Posterior vena cava (tissue), 2 donors: ENCODE measurements around the gene SASH3. TPM values are rescaled to one million over a fixed set of nuclear protein-coding genes. Genes with fewer than 3 reads are reported as not detected.
A peak's percentile ranks its signal among the peaks of the same experiment; 100 is the strongest.
"Not testable (repeated sequence)": the region's sequence is repeated elsewhere in the genome, so short reads cannot be mapped to it uniquely, and the experiment has no call there.

Source experiments
- DNase-seq: peaks from one replicate; pipeline ENCODE4 v3.0.0-alpha.2; 2020; ENCODE audit warnings: low spot score
- intact Hi-C, 2 donors: fragments of 100-400 bp; cut with DNase I; formaldehyde crosslinking; loops; one replicate each; pipeline versions ENCODE4 v1.14.1 to v1.14.2; 2022 to 2023
- long read RNA-seq, 2 donors: library from polyadenylated mRNA; unstranded; transcript quantifications; one replicate each; pipeline ENCODE4 v2.0.0, GENCODE V29; 2020 to 2021
- total RNA-seq, 2 donors: library from RNA; stranded (reverse); fragmentation: NEBNext Ultra II Directional; extraction: Animal tissue kit (Norgen Biotek cat#: 25700); gene quantifications; one replicate each; pipeline ENCODE4 v1.2.1, GENCODE V29; 2021
- donor health status: DM: yes; HTN: yes; CAD: no.
- donor health status: DM: yes; HTN: yes; CAD: no.

The SASH3 gene
- total RNA-seq: 10 to 100 TPM; 11.6 to 18.5 TPM
- long read RNA-seq, donor 1, partial matches to known transcripts: 0 of 2 reads
- long read RNA-seq, donor 1, other reads (novel, unspliced or antisense): 0 of 2 reads
- long read RNA-seq, donor 2, partial matches to known transcripts: 0 of 4 reads
- long read RNA-seq, donor 2, other reads (novel, unspliced or antisense): 0 of 4 reads

DNA sequence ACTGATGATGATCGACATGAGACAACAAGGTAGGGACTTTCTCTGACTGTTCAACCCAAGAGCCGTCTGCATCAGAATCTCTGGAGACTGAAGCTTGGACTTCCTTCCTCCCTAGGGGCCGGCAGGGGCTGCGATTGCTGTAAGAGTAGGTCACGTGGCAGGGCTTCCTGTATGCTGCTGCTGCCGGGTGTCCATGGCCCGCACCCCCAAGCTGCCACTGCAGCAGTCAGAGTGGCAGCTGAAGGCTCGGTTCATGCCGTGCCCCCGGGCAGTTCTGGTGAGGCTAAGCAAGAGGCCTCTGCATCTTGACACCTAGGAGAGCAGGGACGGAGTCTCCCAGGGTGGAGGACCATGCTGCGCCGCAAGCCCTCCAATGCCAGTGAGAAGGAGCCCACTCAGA lies at the start of gene SASH3:
Gene SASH3 (plus strand): TSS at position 203 of the 400 bp plus-strand sequence. CDS start 149 bp downstream, at position 352.
- intact Hi-C loops: no loop called here
- DNase-seq: peak; percentile 88

DNA sequence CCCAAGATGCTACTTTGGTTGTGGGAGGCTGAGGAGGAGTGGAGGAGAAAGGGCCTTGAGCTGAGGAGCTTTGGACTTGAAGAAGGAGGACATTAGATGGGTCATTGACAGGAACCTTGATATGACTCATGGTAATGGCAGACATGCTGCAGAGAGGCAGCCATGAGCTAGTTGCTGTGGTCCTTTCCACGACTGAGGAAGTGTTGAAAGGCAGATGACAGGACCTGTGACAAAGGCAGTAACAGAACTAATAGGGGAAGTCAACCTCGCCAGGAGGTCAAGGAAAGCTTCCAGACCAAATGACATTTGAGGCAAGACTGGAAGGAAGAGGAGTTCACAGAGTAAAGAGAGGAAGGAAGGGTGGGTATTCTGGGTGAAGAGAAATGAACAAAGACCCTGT lies 48.5 kb upstream of the SASH3 start:
- DNase-seq: no peak
- intact Hi-C loops: no loop called here

DNA sequence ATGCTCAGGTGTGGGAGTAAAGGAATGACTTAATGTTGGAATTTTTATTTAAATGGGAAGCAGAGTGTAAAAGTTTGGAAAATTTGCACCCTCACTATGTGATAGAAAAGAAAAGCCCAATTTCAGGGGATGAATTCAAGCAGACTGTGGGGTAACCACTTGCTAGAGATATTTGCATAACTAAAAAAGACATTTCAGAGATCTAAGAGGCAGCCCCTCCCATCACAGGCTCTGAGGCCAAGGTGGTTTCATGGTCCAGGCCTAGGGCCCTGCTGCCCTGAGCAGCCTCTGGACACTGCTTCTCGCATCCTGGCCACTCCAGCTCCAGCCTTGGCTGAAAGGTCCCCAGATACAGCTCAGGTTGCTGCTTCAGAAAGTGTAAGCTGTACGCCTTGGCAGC lies 46.9 kb upstream of the SASH3 start:
- no peak for DNase-seq

DNA sequence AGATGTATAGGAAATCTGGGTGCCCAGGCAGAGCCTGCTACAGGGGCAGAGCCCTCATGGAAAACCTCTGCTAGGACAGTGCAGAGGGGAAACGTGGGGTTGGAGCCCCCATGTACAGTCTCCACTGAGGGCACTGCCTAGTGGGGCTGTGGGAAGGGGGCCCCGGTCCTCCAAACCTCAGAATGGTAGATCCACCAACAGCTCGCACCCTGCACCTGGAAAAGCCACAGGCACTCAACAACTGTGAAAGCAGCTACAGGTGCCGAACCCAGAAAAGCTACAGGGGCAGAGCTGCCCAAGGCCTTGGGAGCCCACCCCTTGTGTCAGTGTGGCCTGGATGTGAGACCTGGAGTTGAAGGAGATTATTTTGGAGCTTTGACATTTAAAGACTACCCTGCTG lies 46.4 kb upstream of the SASH3 start:
- no peak for DNase-seq
- intact Hi-C loops: no loop called here

More for the DNA sequence above, 46.9 kb upstream of the SASH3 start:
- intact Hi-C loops: no loop called here

DNA sequence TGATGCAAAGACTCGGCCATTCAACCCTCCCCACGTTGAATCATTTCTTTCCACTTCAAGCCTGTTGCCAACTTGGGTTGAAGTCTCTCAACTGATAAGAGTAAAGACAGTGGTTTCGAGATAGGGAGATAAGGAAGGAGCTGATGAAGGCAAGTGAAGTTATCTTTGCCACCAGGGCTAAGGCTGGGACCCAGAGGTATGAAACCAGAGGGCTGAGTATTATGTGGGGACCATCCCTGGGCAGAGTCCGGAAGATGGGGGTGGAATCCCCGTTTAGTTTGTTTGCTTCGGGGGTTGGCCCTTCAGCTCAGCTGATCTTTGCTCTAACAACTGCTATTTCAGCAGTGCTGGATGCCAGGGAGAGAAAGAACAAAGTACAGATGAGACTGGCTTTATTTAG lies 43.3 kb upstream of the SASH3 start:
- intact Hi-C loops: no loop called here
- no peak for DNase-seq

DNA sequence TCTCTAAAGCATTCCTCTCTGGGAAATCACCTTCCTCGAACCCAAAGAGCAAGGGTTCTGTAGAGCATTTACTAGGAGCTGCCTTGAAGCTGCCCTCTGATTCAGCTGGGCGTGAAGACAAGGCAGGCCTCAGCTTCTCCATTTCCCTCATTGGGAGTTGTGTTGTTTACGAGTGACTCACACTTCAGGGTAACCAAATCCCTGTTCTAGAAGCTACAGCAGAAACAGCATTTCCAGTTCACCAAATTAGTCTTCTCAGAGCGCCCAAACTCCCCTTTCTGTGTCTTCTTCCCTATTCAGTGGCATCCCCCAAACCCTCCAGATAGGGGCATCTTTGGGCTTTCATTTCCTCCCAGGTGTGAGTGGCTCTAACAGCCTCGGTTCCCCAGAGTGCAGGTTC lies 41.8 kb upstream of the SASH3 start:
- intact Hi-C loops: no loop called here
- peak; percentile 67 for DNase-seq

DNA sequence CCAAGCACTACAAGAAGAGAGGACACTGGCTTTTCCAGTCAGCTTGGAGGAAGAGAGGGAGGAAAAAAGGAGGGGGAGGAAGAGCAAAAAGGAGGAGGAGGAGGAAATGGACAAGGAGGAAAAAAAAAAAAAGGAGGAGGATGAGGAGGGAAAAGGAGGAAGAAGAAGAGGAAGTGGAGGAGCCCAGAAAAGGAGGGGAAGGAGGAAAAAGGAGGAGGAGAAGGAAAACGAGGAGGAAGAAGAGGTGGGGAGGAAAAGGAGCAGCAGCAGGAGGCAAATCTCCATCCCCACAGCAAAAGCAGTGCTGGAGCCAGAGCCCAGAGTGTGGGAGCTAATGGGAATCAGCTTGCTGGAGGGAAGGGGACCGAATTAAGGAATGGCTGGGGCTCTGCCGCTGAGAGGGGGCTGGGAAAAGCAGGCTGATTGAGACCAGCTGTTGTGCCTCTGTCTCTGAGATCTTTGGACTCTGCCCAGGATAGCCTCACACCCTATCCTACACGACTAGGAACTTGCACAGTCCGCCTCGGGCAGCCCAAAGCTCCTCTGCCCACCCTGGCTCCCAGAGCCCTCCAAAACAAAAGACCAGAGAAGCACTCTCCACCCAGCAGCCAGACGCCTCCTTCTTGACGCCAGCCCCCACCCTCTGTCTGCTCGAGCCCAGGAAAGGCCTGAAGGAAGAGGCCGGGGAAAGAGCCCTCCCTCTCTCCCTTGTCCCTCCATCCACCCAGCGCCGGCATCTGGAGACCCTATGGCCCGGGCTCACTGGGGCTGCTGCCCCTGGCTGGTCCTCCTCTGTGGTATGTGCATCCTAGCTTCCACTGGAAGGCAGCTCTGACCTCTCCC lies 41.1 kb upstream of the SASH3 start, which contains the start of gene XPNPEP2:
Gene XPNPEP2 (plus strand): TSS at position 514 of the 843 bp plus-strand sequence. CDS start 235 bp downstream, at position 749.
- intact Hi-C loops: no loop called here
- peak; percentile 34 for DNase-seq

DNA sequence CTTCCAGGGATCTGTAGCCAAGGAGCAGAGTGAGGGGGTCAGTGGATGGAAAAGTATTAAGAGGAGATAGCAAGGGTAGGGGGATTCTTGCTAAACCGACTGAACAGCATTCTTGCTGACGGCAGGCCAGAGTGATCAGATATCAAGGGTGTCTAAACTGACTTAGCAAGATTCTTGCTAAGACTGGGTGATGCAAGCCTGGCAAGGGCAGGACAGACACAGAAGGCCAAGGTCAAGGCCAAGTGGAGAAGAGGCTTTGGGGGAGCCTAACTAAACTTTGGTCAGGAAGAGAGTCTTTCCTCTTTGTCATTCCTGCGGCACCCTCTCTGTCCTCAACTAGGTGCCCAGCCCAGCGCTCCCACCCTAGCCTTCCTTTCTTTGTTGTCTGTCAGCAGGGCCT lies 40.2 kb upstream of the SASH3 start:
- intact Hi-C loops: no loop called here
- DNase-seq: peak; percentile 68

DNA sequence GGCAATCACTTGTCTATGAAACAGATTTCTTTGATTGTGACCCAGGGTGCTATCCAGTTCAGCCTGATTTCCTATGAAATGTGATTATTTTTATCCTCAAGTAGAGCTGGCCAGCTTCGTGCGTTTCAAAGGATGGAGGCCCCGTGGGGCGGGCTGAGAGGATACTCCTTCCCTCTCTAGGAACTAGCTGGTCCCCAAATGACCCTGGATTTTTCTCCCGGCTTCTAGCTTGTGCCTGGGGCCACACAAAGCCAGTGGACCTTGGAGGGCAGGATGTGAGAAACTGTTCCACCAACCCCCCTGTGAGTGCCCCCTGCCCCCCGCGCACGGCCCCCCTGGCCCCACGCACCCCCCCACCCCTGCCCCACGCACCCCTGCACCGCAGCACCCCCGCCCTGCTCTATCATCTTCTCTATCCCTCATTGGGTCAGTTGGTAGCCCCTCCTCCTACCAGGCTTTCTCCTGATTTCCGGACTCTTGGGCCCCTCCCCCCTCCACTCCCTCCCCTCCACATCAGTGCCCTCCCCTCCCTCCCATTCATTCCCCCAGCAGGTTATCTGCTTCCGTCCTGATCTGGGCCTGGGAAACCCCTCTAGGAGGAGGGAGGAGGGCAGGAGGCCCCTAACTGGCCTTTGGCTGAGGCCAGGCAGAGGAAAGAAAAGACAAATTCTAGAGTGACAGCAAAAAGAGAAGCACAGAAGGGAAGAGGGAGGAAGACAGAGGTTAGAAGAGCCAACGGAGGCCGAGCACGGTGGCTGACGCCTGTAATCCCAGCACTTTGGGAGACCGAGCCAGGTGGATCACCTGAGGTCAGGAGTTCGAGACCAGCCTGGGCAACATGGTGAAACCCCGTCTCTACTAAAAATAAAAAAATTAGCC lies 37.6 kb upstream of the SASH3 start:
- intact Hi-C loops: no loop called here
- DNase-seq: peak; percentile 47

DNA sequence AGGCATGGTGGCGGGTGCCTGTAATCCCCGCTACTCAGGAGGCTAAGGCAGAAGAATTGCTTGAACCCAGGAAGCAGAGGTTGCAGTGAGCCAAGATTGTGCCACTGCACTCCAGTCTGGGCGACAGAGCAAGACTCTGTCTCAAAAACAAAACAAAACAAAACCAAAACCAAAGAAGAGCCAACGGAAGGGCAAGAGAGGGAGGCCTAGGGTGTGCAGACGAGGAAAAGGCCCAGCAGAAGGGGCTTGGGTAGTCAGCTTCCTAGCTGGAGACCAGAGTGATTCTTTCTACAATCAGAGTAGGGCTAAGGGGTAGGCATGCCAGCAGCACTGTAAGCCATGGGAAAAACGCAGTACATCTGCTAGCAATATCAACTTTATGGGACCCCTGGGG lies 37.0 kb upstream of the SASH3 start:
- DNase-seq, intact Hi-C loops: not testable (repeated sequence)

DNA sequence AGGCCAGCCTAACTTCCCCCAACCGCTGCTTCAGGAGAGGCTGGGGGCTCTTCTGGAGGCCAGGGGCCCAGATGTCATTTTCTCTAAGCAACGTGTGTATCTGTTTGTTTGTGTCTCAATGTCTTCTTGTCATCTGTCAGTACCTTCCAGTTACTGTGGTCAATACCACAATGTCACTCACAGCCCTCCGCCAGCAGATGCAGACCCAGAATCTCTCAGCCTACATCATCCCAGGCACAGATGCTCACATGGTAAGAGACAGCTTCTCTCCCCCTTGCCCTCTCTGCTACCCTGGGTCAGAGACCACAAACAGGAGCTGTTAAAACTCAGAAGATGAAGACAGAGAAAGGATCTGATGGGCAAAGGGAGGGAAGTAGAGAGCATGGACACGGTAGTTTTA lies 35.9 kb upstream of the SASH3 start:
- DNase-seq: peak; percentile 23
- intact Hi-C loops: no loop called here

DNA sequence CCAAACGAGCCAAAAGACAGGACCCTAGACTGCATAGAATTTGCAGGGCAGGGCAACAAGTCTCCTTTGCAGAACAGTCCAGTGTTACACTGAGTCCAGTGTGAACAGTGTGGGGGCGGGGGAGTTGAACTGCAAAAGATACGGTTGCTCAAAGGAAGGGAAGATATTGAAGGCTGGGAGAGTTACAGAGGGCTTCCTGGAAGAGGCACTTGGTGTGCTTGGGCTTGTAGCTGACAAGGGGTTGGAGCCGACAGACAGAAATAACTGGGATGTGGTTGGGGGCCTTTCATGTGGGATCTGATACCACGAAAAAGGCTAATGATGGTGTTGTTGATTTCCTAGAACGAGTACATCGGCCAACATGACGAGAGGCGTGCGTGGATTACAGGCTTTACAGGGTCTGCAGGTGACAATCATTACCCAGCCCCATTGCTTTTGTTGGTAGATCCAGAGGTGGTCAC lies 34.9 kb upstream of the SASH3 start:
- DNase-seq: peak; percentile 38

DNA sequence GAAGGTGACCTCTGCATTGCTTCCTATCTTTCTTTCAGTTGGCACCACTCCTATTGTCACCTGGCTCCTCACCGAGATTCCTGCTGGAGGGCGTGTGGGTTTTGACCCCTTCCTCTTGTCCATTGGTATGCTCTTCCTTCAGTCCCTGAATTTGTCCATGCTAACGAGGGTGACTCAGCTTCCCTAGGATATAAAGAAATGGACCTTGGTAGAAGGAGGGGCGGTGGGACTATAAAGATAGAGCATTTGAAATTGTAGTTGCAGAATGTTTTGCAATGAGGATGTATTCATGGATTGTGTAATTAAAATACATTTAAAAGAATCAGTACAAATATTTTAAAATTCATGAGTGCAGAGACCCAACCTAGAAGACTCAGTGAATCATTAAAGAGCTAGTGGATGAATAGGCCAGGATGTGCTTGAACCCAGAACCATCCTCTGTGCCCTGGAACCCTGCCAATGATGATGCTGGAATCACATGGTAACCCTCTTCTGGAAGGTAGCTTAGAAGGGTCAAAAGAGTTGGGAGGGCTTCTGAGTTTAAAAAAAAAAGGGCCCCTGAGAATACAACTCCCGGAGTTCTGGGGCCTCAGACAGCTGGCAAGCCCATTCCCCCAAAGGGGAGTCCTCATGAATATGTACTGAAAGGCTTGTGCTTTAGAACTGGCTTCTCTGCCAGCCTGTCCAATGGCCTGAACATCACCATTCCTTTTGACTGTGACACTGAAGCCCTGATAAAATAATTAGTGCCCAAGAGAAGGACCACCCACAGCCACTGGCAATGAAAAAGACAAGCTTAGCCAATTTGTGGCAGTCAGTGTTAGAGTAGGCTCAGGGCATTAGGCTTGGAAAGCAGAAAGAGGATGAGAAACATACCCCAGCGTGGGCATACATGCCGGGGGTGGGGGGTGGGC lies 32.9 kb upstream of the SASH3 start:
- DNase-seq: peak; percentile 26
- intact Hi-C loops: no loop called here

More for the DNA sequence above, 34.9 kb upstream of the SASH3 start:
- intact Hi-C loops: no loop called here

DNA sequence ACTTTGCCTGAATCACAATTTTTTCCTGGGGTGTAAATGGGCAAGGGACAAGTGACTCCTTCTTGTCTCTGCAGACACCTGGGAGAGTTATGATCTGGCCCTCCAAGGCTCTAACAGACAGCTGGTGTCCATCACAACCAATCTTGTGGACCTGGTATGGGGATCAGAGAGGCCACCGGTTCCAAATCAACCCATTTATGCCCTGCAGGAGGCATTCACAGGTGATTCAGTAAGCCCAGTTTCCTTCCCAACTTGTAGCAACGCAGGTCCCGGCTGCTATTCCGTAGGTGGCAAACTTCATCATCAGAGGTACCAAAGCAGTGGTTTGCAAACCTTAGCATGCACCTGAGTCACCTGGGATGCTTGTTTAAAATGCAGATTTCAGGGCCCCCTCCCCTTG lies 32.2 kb upstream of the SASH3 start:
- DNase-seq: peak; percentile 35

DNA sequence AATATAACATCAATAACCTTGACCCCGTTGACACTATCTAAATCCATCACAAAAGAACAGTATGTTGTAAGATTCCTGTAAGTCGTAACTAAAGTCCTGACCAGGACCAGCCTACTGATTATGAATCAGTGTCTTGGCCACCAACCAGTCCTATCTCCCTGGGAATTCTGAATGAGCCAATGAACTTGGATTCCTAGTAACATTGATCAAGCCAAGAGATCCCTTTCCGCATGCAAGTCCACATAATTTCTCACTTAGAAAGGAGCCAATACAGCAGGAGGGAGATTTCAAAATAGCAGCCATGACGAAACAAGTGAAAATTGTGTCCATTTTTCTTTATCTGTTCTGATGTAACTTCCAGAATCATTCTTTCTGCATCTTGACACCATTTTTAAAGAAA lies 31.4 kb upstream of the SASH3 start:
- DNase-seq: peak; percentile 15
- intact Hi-C loops: no loop called here

More for the DNA sequence above, 32.2 kb upstream of the SASH3 start:
- intact Hi-C loops: no loop called here

DNA sequence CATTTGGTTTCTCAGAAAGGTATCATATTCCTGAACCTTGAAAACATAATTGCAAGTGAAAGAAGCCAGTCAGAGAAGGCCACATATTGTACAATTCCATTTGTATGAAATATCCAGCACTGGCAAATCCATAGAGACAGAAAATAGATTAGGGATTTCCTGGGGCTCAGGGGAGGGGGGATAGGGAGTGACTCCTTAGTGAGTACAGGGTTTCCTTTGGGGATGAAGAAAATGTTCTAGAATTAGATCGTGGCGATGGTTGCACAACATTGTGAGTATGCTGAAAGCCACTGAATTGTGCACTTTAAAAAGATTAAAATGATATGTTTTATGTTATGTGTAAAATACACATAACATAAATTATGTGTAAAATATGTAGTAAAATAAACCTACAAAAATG lies 30.7 kb upstream of the SASH3 start:
- no peak for DNase-seq
- intact Hi-C loops: no loop called here

DNA sequence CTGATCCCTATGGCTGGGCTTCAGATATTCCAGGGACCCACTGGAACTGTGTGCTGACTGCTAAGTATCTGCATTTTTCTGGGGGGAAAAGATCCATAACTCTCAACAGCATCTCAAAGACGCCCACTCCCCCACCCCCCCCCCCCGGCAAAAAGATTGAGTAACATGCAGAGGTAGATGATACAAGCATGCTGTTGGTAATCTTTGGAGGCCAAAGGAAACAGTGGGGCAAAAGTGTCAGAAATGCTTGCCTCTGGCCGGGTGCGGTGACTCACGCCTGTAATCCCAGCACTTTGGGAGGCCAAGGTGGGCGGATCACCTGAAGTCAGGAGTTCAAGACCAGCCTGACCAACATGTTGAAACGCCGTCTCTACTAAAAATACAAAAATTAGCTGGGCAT lies 28.8 kb upstream of the SASH3 start:
- intact Hi-C loops: no loop called here
- peak; percentile 32 for DNase-seq
